Measurements from ENCODE around the gene RABGAP1L. TPM values are rescaled to one million over a fixed set of nuclear protein-coding genes. Genes with fewer than 3 reads are reported as not detected.

The RABGAP1L gene
- total and polyA plus RNA-seq, 11 donors: 18.6 to 195 (median 98.4) TPM

- Histone ChIP-seq H3K36me3 (peaks cover 0 to 8% (median 0%) of the 10 kb centered on the region in 9 donors), H3K4me3 (no peak overlapping the region), H3K27ac (no peak overlapping the region), H3K27me3 (no peaks in the 10 kb centered on the region), H3K4me1 (no peaks in the 10 kb centered on the region), H3K9me3 (no peaks in the 10 kb centered on the region)
- intact Hi-C loops (cut with DNase I): no loop called here
- 29 to 44% (median 43%) methylated on average over 2 of the region's 2 CpGs for WGBS, 4 donors
- ATAC-seq: no peak
- TF ChIP-seq POLR2A (IDR thresholded peaks at IDR 0.05): no peak
- TF ChIP-seq, protein P1, sequence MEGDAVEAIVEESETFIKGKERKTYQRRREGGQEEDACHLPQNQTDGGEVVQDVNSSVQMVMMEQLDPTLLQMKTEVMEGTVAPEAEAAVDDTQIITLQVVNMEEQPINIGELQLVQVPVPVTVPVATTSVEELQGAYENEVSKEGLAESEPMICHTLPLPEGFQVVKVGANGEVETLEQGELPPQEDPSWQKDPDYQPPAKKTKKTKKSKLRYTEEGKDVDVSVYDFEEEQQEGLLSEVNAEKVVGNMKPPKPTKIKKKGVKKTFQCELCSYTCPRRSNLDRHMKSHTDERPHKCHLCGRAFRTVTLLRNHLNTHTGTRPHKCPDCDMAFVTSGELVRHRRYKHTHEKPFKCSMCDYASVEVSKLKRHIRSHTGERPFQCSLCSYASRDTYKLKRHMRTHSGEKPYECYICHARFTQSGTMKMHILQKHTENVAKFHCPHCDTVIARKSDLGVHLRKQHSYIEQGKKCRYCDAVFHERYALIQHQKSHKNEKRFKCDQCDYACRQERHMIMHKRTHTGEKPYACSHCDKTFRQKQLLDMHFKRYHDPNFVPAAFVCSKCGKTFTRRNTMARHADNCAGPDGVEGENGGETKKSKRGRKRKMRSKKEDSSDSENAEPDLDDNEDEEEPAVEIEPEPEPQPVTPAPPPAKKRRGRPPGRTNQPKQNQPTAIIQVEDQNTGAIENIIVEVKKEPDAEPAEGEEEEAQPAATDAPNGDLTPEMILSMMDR (IDR thresholded peaks at IDR 0.05): no peak
- no peak for DNase-seq
Observed at GRCh38 chr1:174682419-174683008, 523.2 kb downstream of the RABGAP1L start.

GRCh38 chr1:174686213-174686612, 526.9 kb downstream of the RABGAP1L start:
- no peaks in the 10 kb centered on the region for H3K4me1 ChIP-seq
- DNase-seq: no peak
- H3K4me3 ChIP-seq: no peak overlapping the region
- H3K36me3 ChIP-seq: peaks cover 0 to 8% (median 0%) of the 10 kb centered on the region in 9 donors
- H3K27me3 ChIP-seq: no peaks in the 10 kb centered on the region
- no peaks in the 10 kb centered on the region for H3K9me3 ChIP-seq
- no peak for ATAC-seq
- H3K27ac ChIP-seq: no peak overlapping the region
- intact Hi-C loops (cut with DNase I): no loop called here
- TF ChIP-seq, protein P1 (IDR thresholded peaks at IDR 0.05): no peak
- no peak for TF ChIP-seq POLR2A (IDR thresholded peaks at IDR 0.05)

DNA sequence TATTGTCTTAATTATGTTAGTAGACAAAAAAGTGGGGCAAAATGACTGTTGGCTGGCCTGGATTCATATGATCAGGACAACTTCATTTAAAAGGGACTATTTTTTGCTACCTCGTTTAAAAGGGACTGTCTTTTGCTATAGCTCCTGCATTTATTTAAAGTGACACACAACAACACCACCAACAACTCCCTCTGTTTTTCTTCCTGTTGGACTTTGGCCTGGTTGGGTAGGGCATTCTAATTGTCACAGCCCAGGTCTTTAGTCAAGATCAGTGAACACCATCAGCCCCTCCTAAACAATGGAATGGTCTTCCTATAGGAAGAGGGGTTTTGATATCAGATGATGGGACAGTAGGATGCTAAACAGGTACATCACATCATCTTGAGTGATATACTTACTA, 530.2 kb downstream of the RABGAP1L start:
- H3K4me3 ChIP-seq: no peak overlapping the region
- TF ChIP-seq POLR2A (IDR thresholded peaks at IDR 0.05): no peak
- TF ChIP-seq, protein P1 (IDR thresholded peaks at IDR 0.05): no peak
- no peaks in the 10 kb centered on the region for H3K9me3 ChIP-seq
- DNase-seq (no peak), ATAC-seq (no peak)
- no peaks in the 10 kb centered on the region for H3K27me3 ChIP-seq
- intact Hi-C loops (cut with DNase I): no loop called here
- H3K36me3 ChIP-seq: peaks cover 0 to 8% (median 0%) of the 10 kb centered on the region in 9 donors
- 51 to 60% (median 56%) methylated on average over 1 of the region's 1 CpG for WGBS, 4 donors
- peaks cover 0 to 6% (median 0%) of the 10 kb centered on the region in 12 donors for H3K4me1 ChIP-seq
- H3K27ac ChIP-seq: no peak overlapping the region

DNA sequence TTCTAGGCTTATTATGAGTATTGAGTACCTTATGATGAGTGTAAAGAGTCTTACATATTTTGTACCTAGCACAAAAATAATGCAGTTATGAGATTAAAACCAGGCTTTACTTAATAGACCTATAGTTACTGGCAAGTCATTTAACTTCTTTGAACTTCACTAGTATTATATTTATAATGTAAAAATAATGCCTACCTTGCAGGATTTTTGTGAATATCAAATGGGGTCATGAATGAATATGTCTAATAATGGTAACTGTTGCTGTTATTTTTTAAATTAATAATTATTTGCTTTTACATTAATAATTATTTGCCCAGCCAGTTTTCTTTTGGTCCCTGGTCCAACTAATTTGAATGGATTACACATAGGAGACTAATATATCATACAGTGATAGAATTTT, 530.9 kb downstream of the RABGAP1L start:
- Histone ChIP-seq H3K4me3 (no peak overlapping the region), H3K36me3 (peaks cover 0 to 8% (median 0%) of the 10 kb centered on the region in 9 donors), H3K27me3 (no peaks in the 10 kb centered on the region), H3K27ac (no peak overlapping the region), H3K4me1 (peaks cover 0 to 6% (median 0%) of the 10 kb centered on the region in 12 donors), H3K9me3 (no peaks in the 10 kb centered on the region)
- intact Hi-C loops (cut with DNase I): no loop called here
- no peak for TF ChIP-seq POLR2A (IDR thresholded peaks at IDR 0.05)
- TF ChIP-seq, protein P1 (IDR thresholded peaks at IDR 0.05): no peak
- DNase-seq (no peak), ATAC-seq (no peak)
